Activated CD8-positive, alpha-beta memory T cell treated with anti-CD3 and anti-CD28 coated beads, Interleukin-2, amount 10 ng/mL, durations not matched to agents 7 days and 5 days (primary cell): ENCODE results near the gene ARL3. TPM values are rescaled to one million over a fixed set of nuclear protein-coding genes. Genes with fewer than 3 reads are reported as not detected.
A peak's percentile ranks its signal among the peaks of the same experiment; 100 is the strongest.

Experiments
- ATAC-seq: fragments of 150-1000 bp; cut with Tn5 transposase; one replicate; pipeline ENCODE4 v1.10.0; 2021; ENCODE audit warnings: moderate library complexity
- CTCF ChIA-PET: fragments of 350-600 bp; sonication (Branson Sonifier 250); formaldehyde crosslinking; loops from one replicate; lab custom pipeline; 2021; ENCODE audit warnings: antibody characterized with exemption; lab: Charles Lee
- DNase-seq: peaks from one replicate; pipeline ENCODE4 v3.0.0-alpha.2; 2020
- H3K27ac Mint-ChIP-seq: one replicate; pipeline ENCODE4 v1.8.0; 2021; ENCODE audit warnings: mild to moderate bottlenecking, mixed read lengths
- H3K27me3 Mint-ChIP-seq: one replicate; pipeline ENCODE4 v1.8.0; 2021; ENCODE audit warnings: mixed read lengths
- H3K36me3 Mint-ChIP-seq: one replicate; pipeline ENCODE4 v1.8.0; 2021; ENCODE audit warnings: mild to moderate bottlenecking, mixed read lengths
- H3K4me1 Mint-ChIP-seq: one replicate; pipeline ENCODE4 v1.8.0; 2021; ENCODE audit warnings: mixed read lengths
- H3K4me3 Mint-ChIP-seq: one replicate; pipeline ENCODE4 v1.8.0; 2021; ENCODE audit warnings: mild to moderate bottlenecking, moderate library complexity, mixed read lengths
- H3K9me3 Mint-ChIP-seq: one replicate; pipeline ENCODE4 v1.8.0; 2022; ENCODE audit warnings: low read depth, mixed read lengths
- total RNA-seq, 2 experiments: library from RNA; stranded (reverse); gene quantifications; one replicate each; pipeline ENCODE4 v1.2.3, GENCODE V29; 2021

ARL3 gene
- total RNA-seq, 2 experiments from 2014 or later = 7.2 to 9.7 TPM

DNA sequence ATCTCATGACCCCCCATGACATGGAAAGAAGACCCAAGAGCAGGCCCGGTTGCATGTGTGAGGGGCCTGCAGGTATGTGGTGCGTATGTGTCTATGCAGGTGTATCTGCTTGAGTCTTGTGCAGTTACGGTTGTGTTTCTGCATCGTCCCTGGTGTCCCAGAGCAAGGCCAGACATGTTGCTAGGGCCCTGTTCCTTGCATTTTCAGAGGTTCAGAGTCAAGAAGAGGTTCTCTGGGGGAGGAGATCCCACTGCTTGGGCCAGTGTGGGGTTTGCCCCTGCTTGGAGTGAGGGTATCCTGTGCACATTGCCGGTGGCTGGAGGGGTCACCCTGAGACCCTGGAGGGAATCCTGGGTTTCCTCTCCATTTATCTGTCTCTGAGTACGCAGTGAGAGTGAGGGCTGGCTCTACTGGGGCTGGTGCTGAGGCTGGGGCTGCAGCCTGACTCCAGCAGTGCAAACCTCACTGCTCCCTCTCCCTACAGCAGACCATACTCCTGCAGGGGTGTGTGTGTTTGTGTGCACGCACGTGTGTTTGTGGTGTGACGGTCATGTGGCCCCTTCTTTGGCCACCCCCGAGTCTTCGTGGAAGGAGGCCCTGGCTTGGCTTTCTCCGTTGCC is 65.8 kb downstream of the ARL3 start:
- Mint-ChIP-seq H3K36me3 (peaks cover 27% of the 10 kb centered on the region), H3K9me3 (no peaks in the 10 kb centered on the region), H3K4me1 (peaks cover 69% of the 10 kb centered on the region), H3K27ac (peak overlapping the region; percentile 98), H3K4me3 (peak overlapping the region; percentile 94), H3K27me3 (no peaks in the 10 kb centered on the region)
- CTCF ChIA-PET = interaction anchor here (0.9 to 4.5 kb wide), 5 partner anchors 13 to 65 kb away, joined by 3 to 26 read pairs (median 3); no protein-coding TSS in a partner anchor
- no peak for ATAC-seq
- no peak for DNase-seq

DNA sequence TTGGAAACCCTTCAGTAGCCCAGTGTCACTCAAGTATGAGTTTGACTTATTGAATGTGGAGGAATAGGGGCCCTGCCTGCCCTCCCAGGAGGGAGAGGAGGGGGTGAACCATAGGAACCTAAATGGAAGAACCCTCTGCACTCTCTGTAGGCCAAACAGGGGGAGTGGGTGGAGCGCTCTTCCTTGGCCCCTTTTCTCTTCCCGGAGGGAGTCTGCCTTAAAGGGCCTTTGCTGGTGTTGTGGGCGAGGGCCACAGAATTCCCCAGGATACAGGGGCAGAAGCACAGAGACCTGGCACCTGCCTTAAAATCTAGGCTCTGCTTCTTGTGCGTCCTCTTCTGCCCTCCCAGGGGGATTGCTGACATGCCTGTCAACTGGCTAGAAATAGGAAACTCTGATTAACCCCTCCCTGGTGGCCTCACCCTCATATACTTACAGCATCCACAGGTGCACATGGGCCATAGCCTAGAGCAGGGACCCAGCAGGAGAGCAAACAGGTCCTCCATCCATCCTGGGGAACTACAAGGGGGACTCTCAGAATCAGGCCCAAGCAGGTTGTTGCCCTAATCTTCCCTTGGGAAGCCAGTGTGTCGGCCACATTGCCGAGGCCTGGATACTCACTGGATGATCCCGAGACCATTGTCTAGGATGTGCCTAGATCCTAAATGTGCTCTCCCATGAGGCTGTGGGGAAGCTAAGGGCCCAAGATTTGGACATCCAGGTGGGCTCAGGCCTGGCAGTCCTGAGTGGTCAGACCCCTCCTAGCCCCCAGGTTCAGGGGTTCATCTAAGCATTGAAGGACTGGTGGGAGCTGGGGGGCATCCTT is 66.5 kb downstream of the ARL3 start:
- Mint-ChIP-seq H3K36me3 (peaks cover 24% of the 10 kb centered on the region), H3K27me3 (no peaks in the 10 kb centered on the region), H3K4me3 (peak overlapping the region; percentile 94), H3K4me1 (peaks cover 62% of the 10 kb centered on the region), H3K9me3 (no peaks in the 10 kb centered on the region), H3K27ac (peak overlapping the region; percentile 98)
- ATAC-seq (no peak), DNase-seq (no peak)
- CTCF ChIA-PET = interaction anchor here (0.9 to 4.5 kb wide), 6 partner anchors 11 to 66 kb away, joined by 3 to 52 read pairs (median 14); partner anchors contain the start of genes ARL3 and SFXN2

DNA sequence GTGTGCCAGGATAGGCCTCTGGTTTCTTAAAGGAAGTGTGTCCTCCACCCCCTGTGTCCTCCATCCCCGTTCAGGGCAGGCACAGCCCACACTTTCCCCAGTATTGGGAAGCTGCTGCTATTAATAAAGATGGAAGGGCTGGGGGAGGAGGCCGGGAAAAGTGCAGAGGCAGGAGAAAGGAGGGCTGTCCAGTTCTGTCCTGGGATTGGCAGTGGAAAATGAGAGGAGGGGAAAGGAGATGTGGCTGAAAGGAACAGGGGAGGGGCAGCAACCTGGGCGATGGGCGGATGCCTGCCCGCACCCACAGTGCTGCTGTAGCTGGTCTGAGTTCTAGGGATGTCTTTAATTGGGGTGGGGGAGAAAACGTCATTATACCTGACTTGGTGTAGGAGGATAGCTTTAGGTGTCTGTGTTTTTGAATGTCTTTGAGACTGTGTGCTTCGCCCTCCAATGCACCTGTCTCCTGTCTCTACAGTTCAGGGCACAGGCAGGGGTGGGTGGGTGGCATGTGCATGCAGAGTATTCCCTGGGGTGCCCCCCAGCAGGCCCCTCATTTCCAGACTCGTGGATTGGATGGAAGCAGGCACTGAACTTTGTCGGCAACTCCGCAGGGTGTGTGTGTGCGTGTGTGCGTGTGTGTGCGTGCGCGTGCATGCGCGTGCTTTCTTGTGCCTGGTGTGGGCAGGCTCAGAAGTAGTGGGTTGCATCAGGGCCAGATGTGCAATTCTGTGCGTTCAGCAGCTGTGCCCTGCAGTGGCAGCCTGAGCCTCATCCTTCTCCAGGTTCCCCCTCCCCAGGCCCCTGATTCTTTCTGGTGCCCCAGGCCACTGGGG is 67.4 kb downstream of the ARL3 start:
- ATAC-seq = no peak
- peak overlapping the region; percentile 98 for H3K27ac Mint-ChIP-seq
- no peaks in the 10 kb centered on the region for H3K9me3 Mint-ChIP-seq
- CTCF ChIA-PET = interaction anchor here (1.1 to 4.5 kb wide), 8 partner anchors 11 to 144 kb away, joined by 4 to 52 read pairs (median 14); partner anchors contain the start of genes ACTR1A, ARL3, SFXN2 and SUFU
- H3K27me3 Mint-ChIP-seq = no peaks in the 10 kb centered on the region
- DNase-seq = peak; percentile 76
- peaks cover 20% of the 10 kb centered on the region for H3K36me3 Mint-ChIP-seq
- H3K4me1 Mint-ChIP-seq = peaks cover 55% of the 10 kb centered on the region
- H3K4me3 Mint-ChIP-seq = peak overlapping the region; percentile 94

DNA sequence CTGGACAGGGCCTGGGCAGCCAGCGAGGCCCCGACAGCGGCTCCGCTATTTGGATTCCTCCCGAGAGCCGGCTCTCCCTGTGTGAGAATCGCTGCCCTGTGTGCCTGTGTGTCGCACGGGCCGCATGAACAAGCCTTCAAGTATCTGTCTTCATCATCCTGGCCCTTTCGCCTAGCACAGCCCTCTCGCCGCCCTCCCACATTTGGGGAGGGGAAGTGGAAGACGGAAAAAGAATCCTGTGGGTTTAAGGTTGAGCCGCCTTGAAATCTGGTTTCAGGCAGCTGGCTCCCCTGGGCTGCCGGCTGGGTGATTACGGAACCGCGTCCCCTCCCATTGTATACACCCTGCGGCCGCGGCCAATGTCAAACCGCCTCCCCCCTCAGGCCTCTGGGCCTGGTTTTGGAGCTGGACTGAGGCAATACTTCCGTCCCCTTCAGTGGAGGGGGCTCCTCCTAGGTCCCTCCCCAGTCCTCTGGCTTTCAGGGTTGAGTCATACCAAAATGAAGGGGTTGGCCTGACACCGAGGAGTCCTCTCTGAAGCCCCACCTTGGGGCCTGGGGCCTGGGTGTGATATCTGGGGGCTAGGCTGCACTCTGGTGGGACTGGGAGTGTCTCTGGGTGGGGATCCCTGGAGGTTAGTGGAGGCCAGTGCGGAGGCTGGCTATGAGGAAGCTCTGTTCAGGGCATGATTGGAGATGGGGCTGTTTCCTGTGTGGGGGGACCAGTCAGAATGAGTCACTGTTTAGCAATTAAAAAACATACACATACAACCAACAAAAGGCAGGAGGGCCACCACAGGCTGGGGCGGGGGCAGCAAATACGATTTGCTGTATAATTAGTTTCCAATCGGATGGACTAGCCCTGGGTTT is 68.2 kb downstream of the ARL3 start:
- ATAC-seq = peak; percentile 50
- H3K27ac Mint-ChIP-seq = peak overlapping the region; percentile 98
- DNase-seq = peak; percentile 93
- no peaks in the 10 kb centered on the region for H3K27me3 Mint-ChIP-seq
- H3K4me1 Mint-ChIP-seq = peaks cover 52% of the 10 kb centered on the region
- CTCF ChIA-PET = interaction anchor here (0.7 to 4.5 kb wide), 13 partner anchors 8 to 145 kb away, joined by 3 to 52 read pairs (median 5); partner anchors contain the start of genes ACTR1A, ARL3, SFXN2 and SUFU
- H3K9me3 Mint-ChIP-seq = no peaks in the 10 kb centered on the region
- H3K36me3 Mint-ChIP-seq = peaks cover 20% of the 10 kb centered on the region
- peak overlapping the region; percentile 94 for H3K4me3 Mint-ChIP-seq

DNA sequence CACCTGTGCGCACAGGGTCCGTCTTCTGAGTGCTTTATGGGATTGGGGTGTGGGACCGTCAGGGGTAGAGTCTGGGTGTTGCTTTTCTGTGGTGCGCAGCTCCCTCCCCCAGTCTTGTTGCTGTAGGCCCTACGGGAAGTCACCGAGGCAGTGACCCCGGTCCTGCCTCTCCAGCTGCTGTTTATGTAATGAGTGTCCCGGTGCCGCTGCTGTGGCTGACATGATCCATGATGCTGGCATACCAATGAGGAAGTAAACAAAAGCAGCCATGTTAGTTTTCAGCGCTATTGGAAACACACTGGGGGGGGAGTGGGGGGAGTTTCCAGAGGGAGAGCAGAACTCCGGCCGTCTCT is 68.8 kb downstream of the ARL3 start:
- H3K27me3 Mint-ChIP-seq = no peaks in the 10 kb centered on the region
- no peaks in the 10 kb centered on the region for H3K9me3 Mint-ChIP-seq
- H3K27ac Mint-ChIP-seq = peak overlapping the region; percentile 98
- CTCF ChIA-PET = interaction anchor here (0.7 to 4.5 kb wide), 16 partner anchors 9 to 195 kb away, joined by 3 to 52 read pairs (median 4); partner anchors contain the start of genes ACTR1A, ARL3, SFXN2 and SUFU
- DNase-seq = peak; percentile 68
- peaks cover 46% of the 10 kb centered on the region for H3K4me1 Mint-ChIP-seq
- H3K36me3 Mint-ChIP-seq = peaks cover 20% of the 10 kb centered on the region
- H3K4me3 Mint-ChIP-seq = peak overlapping the region; percentile 94
- no peak for ATAC-seq

DNA sequence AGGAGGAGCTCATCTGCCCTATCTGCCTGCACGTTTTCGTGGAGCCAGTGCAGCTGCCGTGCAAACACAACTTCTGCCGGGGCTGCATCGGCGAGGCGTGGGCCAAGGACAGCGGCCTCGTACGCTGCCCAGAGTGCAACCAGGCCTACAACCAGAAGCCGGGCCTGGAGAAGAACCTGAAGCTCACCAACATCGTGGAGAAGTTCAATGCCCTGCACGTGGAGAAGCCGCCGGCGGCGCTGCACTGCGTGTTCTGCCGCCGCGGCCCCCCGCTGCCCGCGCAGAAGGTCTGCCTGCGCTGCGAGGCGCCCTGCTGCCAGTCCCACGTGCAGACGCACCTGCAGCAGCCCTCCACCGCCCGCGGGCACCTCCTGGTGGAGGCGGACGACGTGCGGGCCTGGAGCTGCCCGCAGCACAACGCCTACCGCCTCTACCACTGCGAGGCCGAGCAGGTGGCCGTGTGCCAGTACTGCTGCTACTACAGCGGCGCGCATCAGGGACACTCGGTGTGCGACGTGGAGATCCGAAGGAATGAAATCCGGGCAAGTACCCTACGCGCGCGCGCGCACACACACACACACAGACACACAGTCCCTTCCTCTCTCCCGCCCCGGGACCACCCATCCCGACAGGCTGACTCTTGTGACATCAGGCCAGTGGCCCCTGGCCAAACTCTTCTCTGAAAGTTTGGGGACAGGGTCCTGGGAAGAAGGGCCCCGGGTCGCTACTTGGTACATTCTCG is 69.4 kb downstream of the ARL3 start:
- peak; percentile 87 for DNase-seq
- no peaks in the 10 kb centered on the region for H3K27me3 Mint-ChIP-seq
- CTCF ChIA-PET = interaction anchor here (0.7 to 4.5 kb wide), 16 partner anchors 9 to 194 kb away, joined by 3 to 52 read pairs (median 5); partner anchors contain the start of genes ACTR1A, ARL3, SFXN2 and SUFU

DNA sequence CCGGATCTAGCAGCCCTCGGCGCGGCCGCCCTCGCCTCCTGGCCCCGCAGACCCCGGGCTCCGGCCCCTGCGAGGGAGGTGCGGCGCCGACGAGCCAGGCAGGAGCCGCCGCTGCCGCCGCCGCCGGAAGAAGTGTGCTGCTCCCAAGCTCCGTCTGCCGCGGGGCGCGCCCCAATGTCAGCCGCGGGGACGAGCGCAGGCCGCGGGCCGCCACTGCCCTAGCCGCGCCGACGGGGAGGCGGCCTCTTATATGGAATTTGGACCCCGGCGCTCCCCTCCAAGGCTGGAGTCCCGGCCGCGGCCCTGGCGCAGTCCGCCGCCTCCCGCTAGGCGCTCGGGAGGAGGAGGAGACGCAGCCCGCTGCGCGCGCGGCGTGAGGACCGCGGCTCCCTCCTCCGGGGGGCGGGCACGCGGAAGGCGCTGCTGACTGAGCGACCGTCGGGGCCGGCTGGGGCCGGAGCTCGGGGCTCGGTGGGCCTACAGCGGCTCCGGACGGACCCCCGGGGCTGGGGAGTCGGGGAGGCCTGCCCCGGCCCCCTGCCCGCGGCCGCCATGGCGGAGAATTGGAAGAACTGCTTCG is 70.0 kb downstream of the ARL3 start, which contains the start of gene TRIM8:
Gene TRIM8 (plus strand): TSS at position 414 of the 580 bp plus-strand sequence. CDS start 139 bp downstream, at position 553.
- peaks cover 20% of the 10 kb centered on the region for H3K36me3 Mint-ChIP-seq
- H3K27ac Mint-ChIP-seq = peak within 1 kb of the TSS; percentile 98
- ATAC-seq (peak; percentile 6), DNase-seq (peak; percentile 71)
- peaks cover 37% of the 10 kb centered on the region for H3K4me1 Mint-ChIP-seq
- H3K9me3 Mint-ChIP-seq = no peaks in the 10 kb centered on the region
- no peaks in the 10 kb centered on the region for H3K27me3 Mint-ChIP-seq
- CTCF ChIA-PET = interaction anchor here (0.5 to 4.5 kb wide), 10 partner anchors 14 to 399 kb away, joined by 3 to 52 read pairs (median 7); partner anchors contain the start of genes ACTR1A, ARL3, GBF1 and SFXN2
- peak within 1 kb of the TSS; percentile 94 for H3K4me3 Mint-ChIP-seq

More for the DNA sequence above, 69.4 kb downstream of the ARL3 start:
- peak; percentile 11 for ATAC-seq
- Mint-ChIP-seq H3K4me1 (peaks cover 42% of the 10 kb centered on the region), H3K36me3 (peaks cover 20% of the 10 kb centered on the region), H3K9me3 (no peaks in the 10 kb centered on the region), H3K4me3 (peak overlapping the region; percentile 94), H3K27ac (peak overlapping the region; percentile 98)

DNA sequence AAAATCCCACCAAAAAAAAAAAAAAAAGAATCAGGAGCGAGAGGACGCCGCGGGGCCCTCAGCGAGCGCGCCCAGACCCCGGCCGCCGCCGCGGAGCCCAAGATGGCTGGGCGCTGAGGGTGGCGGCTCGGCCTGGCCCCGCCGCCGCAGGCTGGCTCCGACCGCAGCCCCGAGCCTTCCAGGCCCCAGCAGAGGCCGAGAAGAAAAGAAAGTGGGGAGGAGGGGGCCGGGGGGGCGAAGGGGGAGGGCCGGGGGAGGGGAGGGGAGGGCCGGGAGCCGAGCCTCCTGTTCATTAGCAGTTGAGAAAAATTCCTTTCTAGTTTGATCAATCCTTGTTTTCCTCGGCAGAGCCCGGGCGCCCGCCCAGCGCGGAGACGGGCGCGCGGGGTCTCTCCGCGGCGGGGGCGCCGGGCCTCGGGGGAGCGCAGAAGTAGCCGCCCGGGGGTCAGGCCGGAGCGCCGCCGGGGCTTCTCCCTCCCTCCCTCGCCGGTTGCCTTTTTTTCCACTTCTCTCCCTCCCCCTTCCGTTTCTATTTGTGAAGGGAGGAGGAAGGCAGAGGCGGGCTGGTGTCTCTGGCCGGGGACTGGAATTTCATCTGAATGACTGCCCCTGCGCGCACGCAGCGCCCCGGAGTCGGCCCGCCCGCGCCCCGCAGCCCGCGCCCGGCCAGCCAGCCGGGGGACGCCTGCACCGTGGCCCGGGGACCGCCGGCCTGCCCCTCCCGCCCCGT is 70.7 kb downstream of the ARL3 start:
- Mint-ChIP-seq H3K36me3 (peaks cover 19% of the 10 kb centered on the region), H3K4me1 (peaks cover 31% of the 10 kb centered on the region), H3K4me3 (peak overlapping the region; percentile 86), H3K9me3 (no peaks in the 10 kb centered on the region), H3K27ac (peak overlapping the region; percentile 90), H3K27me3 (no peaks in the 10 kb centered on the region)
- DNase-seq (peak; percentile 62), ATAC-seq (peak; percentile 0)
- CTCF ChIA-PET = interaction anchor here (0.5 to 4.5 kb wide), 8 partner anchors 15 to 398 kb away, joined by 3 to 52 read pairs (median 16); partner anchors contain the start of genes ACTR1A, ARL3, GBF1 and SFXN2

DNA sequence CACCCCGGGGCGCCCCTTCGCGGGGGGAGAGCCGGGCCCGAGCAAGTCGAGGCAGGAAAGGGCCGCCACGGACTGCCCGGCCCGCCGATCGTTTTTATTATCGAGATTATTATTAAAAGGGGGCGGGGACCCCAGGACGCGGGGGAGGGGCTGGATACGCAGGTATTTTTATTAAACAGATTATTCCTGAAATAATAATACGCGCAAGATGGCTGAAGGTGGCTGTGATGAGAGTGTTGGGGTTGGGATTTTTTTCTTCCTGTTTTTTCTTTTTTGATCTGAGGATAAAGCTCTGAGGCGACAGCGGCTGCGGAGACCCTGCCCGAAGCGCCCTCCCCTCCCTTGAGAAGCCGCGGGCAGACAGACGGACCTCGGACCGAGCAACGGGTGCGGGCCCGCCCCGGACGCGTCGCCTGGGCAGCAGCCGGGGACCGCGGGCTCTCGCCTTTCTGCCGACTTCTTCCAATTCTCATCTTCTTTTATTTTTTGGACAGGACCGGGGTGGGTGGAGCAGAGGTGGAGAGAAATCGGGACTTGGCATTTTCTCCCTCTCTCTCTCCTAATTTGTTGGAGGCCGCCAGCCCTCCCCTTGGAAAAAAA is 71.4 kb downstream of the ARL3 start:
- ATAC-seq (no peak), DNase-seq (peak; percentile 69)
- Mint-ChIP-seq H3K36me3 (peaks cover 15% of the 10 kb centered on the region), H3K27ac (peak overlapping the region; percentile 90), H3K9me3 (no peaks in the 10 kb centered on the region), H3K27me3 (no peaks in the 10 kb centered on the region), H3K4me1 (peaks cover 24% of the 10 kb centered on the region), H3K4me3 (peak overlapping the region; percentile 86)
- CTCF ChIA-PET = interaction anchor here (1.0 kb wide), 1 partner anchor 71 kb away, joined by 3 read pairs; the partner anchor contains the start of genes ARL3 and SFXN2
